GM12892 (cell line): ENCODE data around the gene CECR2.

Source experiments
- POLR2A ChIP-seq: IDR thresholded peaks from 2 replicates; pipeline ENCODE4 v1.6.1; 2011; ENCODE audit warnings: low read depth, low read length, control low read depth
- POLR2AphosphoS5 ChIP-seq: IDR thresholded peaks from 2 replicates; pipeline ENCODE4 v1.6.1; 2011; ENCODE audit warnings: low read depth, low read length, control low read depth
- TAF1 ChIP-seq: IDR thresholded peaks from 2 replicates; pipeline ENCODE4 v1.6.1; 2011; ENCODE audit warnings: low read depth, mild to moderate bottlenecking, control low read depth, low read length, borderline replicate concordance

DNA sequence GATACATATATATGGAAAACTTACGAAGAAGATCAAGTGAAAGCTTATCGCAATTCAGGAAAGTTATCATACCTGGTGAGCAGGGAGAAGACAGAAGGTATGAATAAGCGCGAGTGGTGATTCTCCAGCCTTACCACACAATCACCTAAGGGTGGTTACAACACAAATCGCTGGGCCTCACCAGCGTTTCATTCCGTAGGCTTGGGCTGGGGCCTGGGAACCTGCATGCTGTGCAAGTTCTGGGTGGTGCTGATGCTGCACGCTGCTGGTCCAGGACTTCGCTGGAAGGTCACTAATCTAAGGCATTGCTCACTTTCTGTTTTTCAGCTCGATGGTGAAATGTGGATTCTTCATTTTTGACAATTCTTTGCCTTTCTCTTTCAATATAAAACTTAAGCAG is 117.5 kb downstream of the CECR2 start:
- TF ChIP-seq POLR2AphosphoS5 (no peak), POLR2A (no peak), TAF1 (no peak)
